WI38 (cell line): Measurements from ENCODE around the gene ZNF581.

Experiments
- H3K4me3 ChIP-seq: 2 replicates; pipeline ENCODE4 v1.5.1; 2011; ENCODE audit warnings: low read depth, mild to moderate bottlenecking, control low read depth, low read length
- CTCF ChIP-seq: IDR thresholded peaks from 2 replicates; pipeline ENCODE4 v1.5.1; 2012; ENCODE audit warnings: low read depth, mild to moderate bottlenecking, control low read depth, low read length

Gene ZNF581

GRCh38 chr19:55661826-55662225 lies 18.4 kb downstream of the ZNF581 start:
- no peak for TF ChIP-seq CTCF
- H3K4me3 ChIP-seq, result no peak overlapping the region

- no peak for TF ChIP-seq CTCF
- no peak overlapping the region for H3K4me3 ChIP-seq
These were observed 20.5 kb downstream of the ZNF581 start for GRCh38 chr19:55663846-55664536.

DNA sequence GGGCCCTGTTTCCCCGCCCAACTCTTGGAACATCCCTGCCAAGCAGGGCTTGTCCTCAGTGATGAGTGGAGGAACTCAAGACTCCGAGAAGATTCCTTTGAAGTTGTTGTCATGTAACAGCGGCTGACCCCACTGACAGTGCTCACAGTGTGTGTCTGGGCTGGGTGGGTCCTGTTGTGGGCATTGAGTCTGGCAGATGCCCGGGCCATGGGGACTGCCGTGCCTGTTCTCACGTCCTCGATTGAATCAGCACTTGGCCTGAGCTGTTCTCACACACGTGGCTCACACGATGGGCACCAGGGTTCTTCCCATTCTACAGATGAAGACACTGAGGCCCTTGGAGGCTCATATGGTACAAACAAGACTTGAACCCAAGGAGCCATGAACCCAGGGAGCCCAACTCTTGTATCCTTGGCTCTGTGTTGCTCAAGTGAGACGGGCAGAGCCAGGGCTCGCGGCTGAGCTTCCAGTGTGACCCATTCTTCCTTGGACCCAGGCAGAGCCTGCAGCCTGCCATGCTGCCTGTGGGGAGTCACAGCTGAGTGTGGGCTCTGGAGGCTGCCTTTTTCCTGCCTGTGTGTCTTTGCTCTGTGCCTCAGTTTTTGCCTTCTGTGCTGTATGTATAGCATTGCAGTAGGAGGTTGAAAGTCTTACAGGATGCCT lies 23.0 kb downstream of the ZNF581 start:
- TF ChIP-seq CTCF, result no peak

DNA sequence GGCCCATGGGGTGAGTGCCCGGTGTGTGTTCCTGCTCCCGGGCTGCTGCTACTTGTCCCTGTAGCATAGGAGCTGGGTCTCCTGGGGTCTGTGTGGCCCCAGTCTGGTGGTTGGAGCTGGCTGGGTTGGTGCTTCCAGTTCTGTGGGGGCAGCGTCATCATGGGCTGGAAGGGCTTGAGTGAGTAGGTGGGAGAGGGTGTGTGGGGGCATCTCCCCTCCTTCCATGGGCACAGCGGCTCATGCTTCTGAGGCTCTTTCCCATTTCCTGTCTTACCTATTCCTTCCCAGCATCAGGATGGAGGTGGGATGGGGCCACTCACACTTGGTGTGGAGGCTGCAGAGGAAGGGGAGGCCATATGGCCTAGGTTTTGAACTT lies 23.5 kb downstream of the ZNF581 start:
- H3K4me3 ChIP-seq, result no peak overlapping the region
- no peak for TF ChIP-seq CTCF

More for the DNA sequence above, 23.0 kb downstream of the ZNF581 start:
- no peak overlapping the region for H3K4me3 ChIP-seq

GRCh38 chr19:55667511-55667910 lies 24.1 kb downstream of the ZNF581 start:
- H3K4me3 ChIP-seq, result no peak overlapping the region
- no peak for TF ChIP-seq CTCF

DNA sequence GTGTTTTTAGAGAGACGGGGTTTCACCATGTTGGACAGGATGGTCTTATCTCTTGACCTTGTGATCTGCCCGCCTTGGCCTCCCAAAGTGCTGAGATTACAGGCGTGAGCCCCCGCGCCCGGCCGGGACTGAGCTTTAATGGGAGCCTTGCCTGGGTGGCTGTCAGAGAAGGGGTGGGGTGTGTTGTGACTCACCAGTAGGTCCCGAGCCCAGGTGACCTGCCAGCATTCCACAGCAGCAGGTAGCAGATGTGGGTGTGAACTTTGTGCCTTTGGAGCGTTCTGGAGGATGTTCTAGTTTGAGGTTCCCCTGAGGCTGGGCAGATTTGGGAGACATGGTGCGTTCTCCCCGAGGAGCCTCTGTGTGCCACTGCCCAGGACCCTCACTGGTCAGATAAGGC lies 24.5 kb downstream of the ZNF581 start:
- H3K4me3 ChIP-seq, result no peak overlapping the region
- TF ChIP-seq CTCF, result no peak

DNA sequence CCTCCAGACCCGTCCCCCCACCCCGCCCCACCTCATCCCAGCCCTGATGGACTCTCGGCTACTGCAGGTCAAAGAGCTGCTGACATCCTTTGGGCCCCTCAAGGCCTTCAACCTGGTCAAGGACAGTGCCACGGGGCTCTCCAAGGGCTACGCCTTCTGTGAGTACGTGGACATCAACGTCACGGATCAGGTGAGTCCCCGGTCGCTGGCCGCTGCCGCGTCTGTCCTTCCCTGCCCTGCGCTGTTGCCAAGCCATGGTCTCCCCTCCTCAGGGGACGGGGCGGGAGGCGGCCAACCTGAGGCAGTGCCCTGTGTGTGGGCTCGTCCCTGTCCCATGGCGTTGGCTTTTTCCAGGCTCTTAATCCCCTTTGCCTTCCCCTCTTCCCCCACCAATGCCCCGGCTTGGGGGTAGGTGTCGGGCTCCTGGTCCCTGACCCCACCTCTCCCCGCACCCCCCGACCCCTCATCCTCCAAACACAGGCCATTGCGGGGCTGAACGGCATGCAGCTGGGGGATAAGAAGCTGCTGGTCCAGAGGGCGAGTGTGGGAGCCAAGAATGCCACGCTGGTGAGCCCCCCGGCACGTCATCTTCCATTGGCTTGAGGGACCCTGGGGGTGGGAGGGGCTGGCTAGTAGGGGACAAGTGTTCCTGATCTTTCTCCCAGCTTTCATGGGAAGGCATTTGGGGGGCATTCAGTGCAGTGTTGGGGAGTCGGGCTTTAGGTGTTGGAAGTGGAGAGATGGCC lies 25.3 kb downstream of the ZNF581 start:
- TF ChIP-seq CTCF, result no peak
- no peak overlapping the region for H3K4me3 ChIP-seq
